H1 (cell line): Measurements from ENCODE around the gene TTC31. TPM values are rescaled to one million over a fixed set of nuclear protein-coding genes. Genes with fewer than 3 reads are reported as not detected.
A peak's percentile ranks its signal among the peaks of the same experiment; 100 is the strongest.

ENCODE experiments used
- CTCF ChIA-PET: fragments of 300-600 bp; sonication (Branson Sonifier 250); formaldehyde crosslinking; loops from one replicate; lab custom pipeline; 2021; ENCODE audit not compliant: partially characterized antibody; lab: Charles Lee
- POLR2A ChIA-PET: fragments of 300-600 bp; sonication (Branson Sonifier 250); formaldehyde crosslinking; loops from one replicate; lab custom pipeline; 2021; ENCODE audit warnings: inconsistent platforms; ENCODE audit not compliant: partially characterized antibody; lab: Charles Lee
- DNase-seq, 2 experiments: peaks; one replicate each; pipeline versions ENCODE4 v3.0.0 to v3.0.0-alpha.2; 2010 to 2022; ENCODE audit warnings: low spot score in 2 of 2, low read depth in 1 of 2, mixed read lengths in 1 of 2
- FAIRE-seq: peaks from 2 replicates; lab custom pipeline; 2011; peaks lifted over from hg19 to GRCh38; lab: Jason Lieb, UNC
- H2AFZ ChIP-seq: 2 replicates; pipeline ENCODE4 v1.8.1; 2012; ENCODE audit warnings: low read length, inconsistent platforms
- H2AK5ac ChIP-seq: 2 replicates; pipeline ENCODE4 v1.6.1; 2013; ENCODE audit warnings: low read depth, low read length
- H2BK120ac ChIP-seq: replicated peaks from 2 replicates; pipeline ENCODE3; 2013; ENCODE audit warnings: low read depth, low read length, inconsistent platforms
- H2BK12ac ChIP-seq: 2 replicates; pipeline ENCODE4 v1.6.1; 2013; ENCODE audit warnings: low read depth, low read length
- H2BK15ac ChIP-seq: 2 replicates; pipeline ENCODE4 v1.6.1; 2013; ENCODE audit warnings: low read length
- H2BK20ac ChIP-seq: 2 replicates; pipeline ENCODE4 v1.6.1; 2013; ENCODE audit warnings: low read length
- H2BK5ac ChIP-seq: 2 replicates; pipeline ENCODE4 v1.6.1; 2013; ENCODE audit warnings: low read depth, low read length
- H3K14ac ChIP-seq: 2 replicates; pipeline ENCODE4 v1.6.1; 2013; ENCODE audit warnings: inconsistent platforms; ENCODE audit not compliant: insufficient read length
- H3K18ac ChIP-seq: 2 replicates; pipeline ENCODE4 v1.6.1; 2013; ENCODE audit warnings: low read length; ENCODE audit errors: extremely low read depth
- H3K23ac ChIP-seq: 2 replicates; pipeline ENCODE4 v1.6.1; 2013; ENCODE audit warnings: inconsistent platforms; ENCODE audit not compliant: insufficient read length
- H3K23me2 ChIP-seq: 2 replicates; pipeline ENCODE4 v1.6.1; 2013; ENCODE audit warnings: low read depth, low read length
- H3K27ac ChIP-seq: 2 replicates; pipeline ENCODE4 v1.6.1; 2011; ENCODE audit warnings: low read depth, low read length, inconsistent platforms
- H3K27me3 ChIP-seq, 4 experiments: replicated peaks in 1 of 4; 1 replicate in 1 of 4; 2 replicates in 3 of 4; pipeline versions ENCODE4 v1.6.1 to v1.8.1; 2011 to 2013; ENCODE audit warnings: low read length in 3 of 4, mild to moderate bottlenecking in 3 of 4, inconsistent platforms in 2 of 4, mixed read lengths in 2 of 4, moderate library complexity in 1 of 4; ENCODE audit not compliant: control insufficient read depth in 3 of 4, insufficient read depth in 3 of 4; ENCODE audit errors: extremely low read depth in 1 of 4
- H3K36me3 ChIP-seq, 4 experiments: 2 replicates each; pipeline versions ENCODE4 v1.6.1 to v1.8.1; 2011 to 2013; ENCODE audit warnings: mild to moderate bottlenecking in 4 of 4, low read length in 3 of 4, moderate library complexity in 2 of 4, control low read depth in 1 of 4, inconsistent platforms in 1 of 4; ENCODE audit not compliant: insufficient read depth in 4 of 4, control insufficient read depth in 2 of 4
- H3K4ac ChIP-seq: replicated peaks from 2 replicates; pipeline ENCODE3; 2013; ENCODE audit warnings: low read length, low read depth, mixed read lengths, inconsistent platforms; ENCODE audit not compliant: insufficient read length
- H3K4me1 ChIP-seq, 4 experiments: replicated peaks in 1 of 4; 1 replicate in 1 of 4; 2 replicates in 3 of 4; pipeline versions ENCODE4 v1.6.1 to v1.8.1; 2011 to 2013; ENCODE audit warnings: low read length in 3 of 4, inconsistent platforms in 2 of 4, mixed read lengths in 1 of 4; ENCODE audit not compliant: insufficient read depth in 4 of 4, control insufficient read depth in 3 of 4
- H3K4me2 ChIP-seq, 2 experiments: 2 replicates each; pipeline versions ENCODE4 v1.6.1 to v1.8.1; 2011 to 2013; ENCODE audit warnings: low read depth in 2 of 2, low read length in 2 of 2, control low read depth in 1 of 2, inconsistent platforms in 1 of 2, mild to moderate bottlenecking in 1 of 2; ENCODE audit not compliant: insufficient read depth in 1 of 2
- H3K4me3 ChIP-seq, 4 experiments: fragments of 200-600, 300-600 bp in 1 of 4; sonication (generic), shearing (Covaris generic), sonication (Bioruptor Twin) in 1 of 4; 2 replicates each; pipeline versions ENCODE4 v1.5.1 to v1.8.1; 2011 to 2016; ENCODE audit warnings: low read length in 4 of 4, low read depth in 3 of 4, control low read depth in 2 of 4, inconsistent platforms in 2 of 4, mild to moderate bottlenecking in 2 of 4, mixed read lengths in 1 of 4, moderate library complexity in 1 of 4; ENCODE audit not compliant: insufficient read depth in 2 of 4; ENCODE audit errors: extremely low read depth in 1 of 4
- H3K56ac ChIP-seq: replicated peaks from 2 replicates; pipeline ENCODE3; 2013; ENCODE audit warnings: low read depth, mild to moderate bottlenecking, mixed read lengths, low read length, inconsistent platforms; ENCODE audit not compliant: insufficient read length
- H3K79me1 ChIP-seq: 2 replicates; pipeline ENCODE4 v1.6.1; 2013; ENCODE audit warnings: low read depth, low read length, control low read depth
- H3K79me2 ChIP-seq, 2 experiments: 2 replicates each; pipeline versions ENCODE4 v1.6.1 to v1.8.1; 2012 to 2013; ENCODE audit warnings: low read length in 2 of 2, mild to moderate bottlenecking in 2 of 2, inconsistent platforms in 1 of 2; ENCODE audit not compliant: insufficient read depth in 2 of 2, control insufficient read depth in 1 of 2
- H3K9ac ChIP-seq, 4 experiments: replicated peaks in 1 of 4; 1 replicate in 1 of 4; 2 replicates in 3 of 4; pipeline versions ENCODE4 v1.6.1 to v1.8.1; 2011 to 2013; ENCODE audit warnings: low read depth in 3 of 4, low read length in 3 of 4, control low read depth in 2 of 4, mild to moderate bottlenecking in 2 of 4, moderate library complexity in 2 of 4, inconsistent platforms in 1 of 4; ENCODE audit errors: extremely low read depth in 1 of 4
- H3K9me3 ChIP-seq, 2 experiments: 2 replicates each; pipeline versions ENCODE4 v1.6.1 to v1.8.1; 2012 to 2013; ENCODE audit warnings: mild to moderate bottlenecking in 2 of 2, moderate library complexity in 2 of 2, control low read depth in 1 of 2, inconsistent platforms in 1 of 2, low read depth in 1 of 2, low read length in 1 of 2, mixed read lengths in 1 of 2; ENCODE audit not compliant: insufficient read depth in 2 of 2
- H4K20me1 ChIP-seq, 2 experiments: replicated peaks in 1 of 2; 2 replicates each; pipeline versions ENCODE3 to v1.8.1; 2011 to 2013; ENCODE audit warnings: inconsistent platforms in 2 of 2, low read length in 2 of 2, mild to moderate bottlenecking in 1 of 2; ENCODE audit not compliant: insufficient read depth in 2 of 2, control insufficient read depth in 1 of 2
- H4K5ac ChIP-seq: 2 replicates; pipeline ENCODE4 v1.6.1; 2013; ENCODE audit warnings: low read length, low read depth, mixed read lengths, inconsistent platforms; ENCODE audit not compliant: insufficient read length
- H4K8ac ChIP-seq: 2 replicates; pipeline ENCODE4 v1.8.0; 2013; ENCODE audit warnings: mild to moderate bottlenecking, moderate library complexity, low read length, inconsistent platforms; ENCODE audit not compliant: insufficient read depth; ENCODE audit errors: extremely low read depth
- H4K91ac ChIP-seq: replicated peaks from 2 replicates; pipeline ENCODE3; 2013; ENCODE audit warnings: low read length, mixed read lengths, inconsistent platforms; ENCODE audit not compliant: insufficient read length
- ASH2L ChIP-seq: fragments of 200-600, 300-600 bp; sonication (generic); IDR thresholded peaks from one replicate; pipeline ENCODE4 v1.7.1; 2017; ENCODE audit warnings: low read length
- CREB1 ChIP-seq: IDR thresholded peaks from 2 replicates; pipeline ENCODE4 v1.6.1; 2012; ENCODE audit warnings: inconsistent platforms
- EGR1 ChIP-seq: IDR thresholded peaks from 2 replicates; pipeline ENCODE4 v1.6.1; 2011; ENCODE audit warnings: low read depth, low read length, borderline replicate concordance
- GABPA ChIP-seq: IDR thresholded peaks from 2 replicates; pipeline ENCODE4 v1.6.1; 2011; ENCODE audit warnings: mild to moderate bottlenecking, low read length, moderate library complexity, borderline replicate concordance; ENCODE audit not compliant: insufficient read depth
- KDM4A ChIP-seq: IDR thresholded peaks from one replicate; pipeline ENCODE4 v1.7.1; 2012; ENCODE audit warnings: low read depth, mild to moderate bottlenecking, moderate library complexity, low read length, inconsistent platforms; ENCODE audit not compliant: severe bottlenecking
- KDM5A ChIP-seq: fragments of 200-600 bp; IDR thresholded peaks from 2 replicates; pipeline ENCODE4 v1.7.1; 2012; ENCODE audit warnings: mild to moderate bottlenecking, low read length, inconsistent platforms, mixed read lengths
- PHF8 ChIP-seq: fragments of 200-600 bp; sonication (generic); conservative IDR thresholded peaks from 2 replicates; pipeline ENCODE4 v1.7.1; 2012; ENCODE audit warnings: low read depth, mild to moderate bottlenecking, inconsistent platforms, low read length, moderate library complexity
- POLR2AphosphoS5 ChIP-seq: IDR thresholded peaks from 2 replicates; pipeline ENCODE4 v1.6.1; 2011; ENCODE audit warnings: low read depth, low read length
- RBBP5 ChIP-seq: IDR thresholded peaks from 2 replicates; pipeline ENCODE4 v1.7.1; 2012; ENCODE audit warnings: low read depth, mild to moderate bottlenecking, inconsistent platforms, low read length, moderate library complexity, borderline replicate concordance
- SP1 ChIP-seq: IDR thresholded peaks from 2 replicates; pipeline ENCODE4 v1.6.1; 2011; ENCODE audit warnings: low read depth, low read length
- SP4 ChIP-seq: IDR thresholded peaks from 2 replicates; pipeline ENCODE4 v1.6.1; 2012; ENCODE audit warnings: low read length, inconsistent platforms
- SRF ChIP-seq: IDR thresholded peaks from 2 replicates; pipeline ENCODE4 v1.6.1; 2011; ENCODE audit warnings: mild to moderate bottlenecking, low read depth, low read length, moderate library complexity
- WGBS, 2 experiments: shearing (Covaris generic) in 1 of 2; methylation state at CpG; one replicate each; pipeline versions ENCODE4 v1.1.6 to v1.1.7; 2013 to 2015; ENCODE audit warnings: low lambda C conversion rate in 2 of 2, mixed read lengths in 2 of 2, inconsistent platforms in 1 of 2, low coverage in 1 of 2, missing lambda C conversion rate in 1 of 2; ENCODE audit not compliant: insufficient replicate concordance in 2 of 2, insufficient coverage in 1 of 2, insufficient read length in 1 of 2; ENCODE audit errors: extremely low coverage in 1 of 2, missing lambda C conversion rate in 1 of 2; 5-methylcytosine and 5-hydroxymethylcytosine counted together
- polyA plus RNA-seq, 7 experiments: library from polyadenylated mRNA; depleted of rRNA in 3 of 7; stranded (reverse) in 5 of 7; unstranded in 2 of 7; fragments of >200 nt in 5 of 7; fragments of 200-250 nt in 2 of 7; gene quantifications; 1 replicate in 5 of 7; 2 replicates in 1 of 7; 4 replicates in 1 of 7; pipeline versions ENCODE4 v1.2.1 to v1.2.3, GENCODE V29; 2011 to 2013; ENCODE audit warnings: missing spikeins in 2 of 7, mixed read lengths in 2 of 7
- total RNA-seq: library from RNA; stranded (reverse); fragmentation: NEBNext Ultra II Directional; extraction: Animal tissue kit (Norgen Biotek cat#: 25700); gene quantifications from 2 replicates; pipeline ENCODE4 v1.2.1, GENCODE V29; 2021

The TTC31 gene
- total and polyA plus RNA-seq, 2 of the 8 experiments (the other 6 are each of a cell fraction or from before 2014, with no cell fraction given): 28.8 to 29.9 TPM

DNA sequence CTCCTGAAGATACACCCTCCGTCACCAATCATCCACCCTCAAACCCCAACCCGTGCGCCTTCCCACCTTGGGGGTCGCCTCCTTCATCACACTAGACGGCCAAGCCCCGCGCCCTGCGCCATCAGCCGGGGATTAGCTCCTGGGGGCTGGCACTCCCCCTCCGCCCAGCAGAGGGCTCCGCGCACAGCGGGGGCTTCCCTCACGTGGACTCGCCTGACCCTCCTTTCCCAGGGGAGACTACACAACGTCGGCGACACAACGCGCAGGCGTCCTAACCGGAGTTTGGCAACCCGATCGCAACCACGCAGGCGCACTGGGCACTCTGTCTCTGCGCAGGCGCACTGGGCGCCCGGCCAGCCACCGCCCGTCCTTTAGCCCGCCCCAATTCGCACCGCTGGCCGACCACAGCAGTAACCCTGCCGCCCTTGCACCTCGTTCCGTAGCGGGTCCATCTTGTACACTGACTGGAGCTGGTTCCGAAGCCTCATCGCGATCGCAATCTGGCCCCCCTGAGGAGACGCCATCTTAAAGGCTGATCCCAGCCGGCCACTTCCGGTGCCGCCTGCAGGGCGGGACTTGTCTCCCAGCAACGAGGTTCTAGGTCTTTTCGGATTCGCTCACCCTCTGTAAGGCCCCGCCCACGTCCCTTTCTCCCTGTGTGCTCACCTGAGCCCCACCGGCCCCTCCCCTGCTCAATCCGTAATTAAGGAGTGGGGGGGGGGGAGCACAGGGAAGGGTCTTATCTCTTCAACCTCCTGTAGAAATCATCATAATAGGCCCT lies 24.5 kb downstream of the TTC31 start, which contains the start of gene PCGF1:
TSS of gene PCGF1 (minus strand) at position 551 of the 781 bp plus-strand sequence. CDS start at position 524, 27 bp downstream.
- Histone ChIP-seq H2BK20ac (no peak within 1 kb of the TSS), H3K36me3 (peaks cover 0 to 9% (median 4%) of the 10 kb centered on the region in 4 experiments; a peak in 6 of 8 replicates), H3K18ac (peak within 1 kb of the TSS; percentile 100), H3K4ac (peak within 1 kb of the TSS; percentile 100), H3K14ac (no peak within 1 kb of the TSS), H3K56ac (peak within 1 kb of the TSS; percentile 100), H3K9me3 (no peaks in the 10 kb centered on the region), H3K27ac (peak within 1 kb of the TSS; percentile 99), H3K23me2 (peaks cover 26% of the 10 kb centered on the region), H3K27me3 (peaks cover 48 to 80% (median 76%) of the 10 kb centered on the region in 4 experiments), H2AFZ (peak within 1 kb of the TSS; percentile 97; the same call in 1 of the 2 replicates), H4K91ac (peak within 1 kb of the TSS; percentile 100), H3K4me1 (peaks cover 3 to 25% (median 20%) of the 10 kb centered on the region in 4 experiments), H4K20me1 (peaks cover 0 to 4% of the 10 kb centered on the region in 2 experiments), H3K4me3 (peak within 1 kb of the TSS; percentile 61 to 98 (median 92)), H3K9ac (peak within 1 kb of the TSS; percentile 87 to 98 (median 96)), H4K5ac (peak within 1 kb of the TSS; percentile 100), H3K4me2 (peak within 1 kb of the TSS; percentile 86), H2BK120ac (peak within 1 kb of the TSS; percentile 100), H3K79me2 (peaks cover 0 to 3% of the 10 kb centered on the region in 2 experiments; a peak in 1 of 4 replicates), H3K79me1 (no peaks in the 10 kb centered on the region), H2BK5ac (peak within 1 kb of the TSS; percentile 98), H2AK5ac (peak within 1 kb of the TSS; percentile 11; the same call in 1 of the 2 replicates), H4K8ac (peak within 1 kb of the TSS; percentile 99), H2BK15ac (peak within 1 kb of the TSS; percentile 10; the same call in 1 of the 2 replicates), H3K23ac (no peak within 1 kb of the TSS), H2BK12ac (peak within 1 kb of the TSS; percentile 91)
- no peak for FAIRE-seq
- ChIA-PET POLR2A (interaction anchor here (0.8 to 3.9 kb wide), 21 partner anchors 8 to 81 kb away, joined by 3 to 26 read pairs (median 4); partner anchors contain the start of genes AUP1, CCDC142, DQX1 and HTRA2), CTCF (interaction anchor here (0.7 to 2.4 kb wide), 7 partner anchors 25 to 81 kb away, joined by 3 to 13 read pairs (median 4); partner anchors contain the start of genes CCDC142 and TTC31)
- 2% methylated on average over 54 of the region's 56 CpGs; no CpG with 5 or more reads in 1 of the 2 experiments for WGBS, 2 experiments
- peak; percentile 96 to 98 for DNase-seq
- TF ChIP-seq SP4: no peak; the same call in 1 of the 2 replicates
- TF ChIP-seq ASH2L: peak; percentile 79
- TF ChIP-seq EGR1: no peak
- peak; percentile 100 for TF ChIP-seq RBBP5
- TF ChIP-seq PHF8: peak; percentile 92
- TF ChIP-seq KDM4A: peak; percentile 83
- peak; percentile 68 for TF ChIP-seq CREB1
- TF ChIP-seq GABPA: peak; percentile 76; the same call in 1 of the 2 replicates
- no peak for TF ChIP-seq KDM5A
- peak; percentile 65; the same call in 1 of the 2 replicates for TF ChIP-seq SP1
- TF ChIP-seq POLR2AphosphoS5: 0 out of 2 replicates have a peak, but pooled peaks have one; percentile 52
- no peak for TF ChIP-seq SRF
